ENCODE measurements around the gene TUBA8. TPM values are rescaled to one million over a fixed set of nuclear protein-coding genes. Genes with fewer than 3 reads are reported as not detected.
"Not testable (repeated sequence)": the region's sequence is repeated elsewhere in the genome, so short reads cannot be mapped to it uniquely, and the experiment has no call there.

The TUBA8 gene
- total RNA-seq, 1 experiment from 2014 or later = 1.9 TPM

GRCh38 chr22:18148293-18148965, 37.8 kb downstream of the TUBA8 start:
- TF ChIP-seq EZH2 (IDR thresholded peaks at IDR 0.05; ENCODE audit: low read length, unreplicated experiment) = no peak
- TF ChIP-seq CTCF (conservative IDR thresholded peaks at IDR 0.05; ENCODE audit: low read depth, low read length) = no peak
- no peak for TF ChIP-seq EZH2phosphoT487 (IDR thresholded peaks at IDR 0.05; ENCODE audit: borderline replicate concordance, low read length)
- Histone ChIP-seq H3F3A (ENCODE audit: low read length, unreplicated experiment) (no peaks in the 10 kb centered on the region), H3K9me3 (ENCODE audit: low read length) (no peaks in the 10 kb centered on the region), H3K4me1 (ENCODE audit: insufficient read depth, low read length) (peaks cover 5% of the 10 kb centered on the region; the same call in 1 of the 2 replicates), H3K27ac (ENCODE audit: low read length) (no peak overlapping the region), H3K4me2 (ENCODE audit: low read length) (no peak overlapping the region), H3K9me2 (replicated peaks; ENCODE audit: low read length) (no peaks in the 10 kb centered on the region), H4K20me1 (ENCODE audit: low read length) (no peaks in the 10 kb centered on the region), H3K9ac (ENCODE audit: low read length) (no peak overlapping the region), H3K4me3 (ENCODE audit: low read length) (no peak overlapping the region), H2AFZ (ENCODE audit: low read length) (no peak overlapping the region), H3K27me3 (ENCODE audit: low read length) (no peaks in the 10 kb centered on the region), H3K36me3 (ENCODE audit: low read depth, low read length) (no peaks in the 10 kb centered on the region), H3K79me2 (ENCODE audit: low read length) (no peaks in the 10 kb centered on the region)
- CTCF ChIA-PET = no interaction called here
- TSS peak; percentile 70 for BruUV-seq (replicated peaks)
- POLR2A ChIA-PET (ENCODE audit: unreplicated experiment) = no interaction called here
- intact Hi-C loops (cut with micrococcal nuclease) = no loop called here
- no peak for ATAC-seq
- no peak for DNase-seq

GRCh38 chr22:18152519-18152918, 41.9 kb downstream of the TUBA8 start:
- ChIA-PET CTCF (no interaction called here), POLR2A (ENCODE audit: unreplicated experiment) (interaction anchor here (0.6 kb wide), 1 partner anchor 16 kb away, joined by 4 read pairs; no protein-coding TSS in a partner anchor)
- ATAC-seq (no peak), DNase-seq (no peak)
- H3K4me3 ChIP-seq (ENCODE audit: low read length) = no peak overlapping the region
- TF ChIP-seq EZH2phosphoT487 (IDR thresholded peaks at IDR 0.05; ENCODE audit: borderline replicate concordance, low read length) (no peak), CTCF (conservative IDR thresholded peaks at IDR 0.05; ENCODE audit: low read depth, low read length) (no peak), EZH2 (IDR thresholded peaks at IDR 0.05; ENCODE audit: low read length, unreplicated experiment) (no peak)
- H3F3A ChIP-seq (ENCODE audit: low read length, unreplicated experiment) = no peaks in the 10 kb centered on the region
- no peak overlapping the region for H3K27ac ChIP-seq (ENCODE audit: low read length)
- intact Hi-C loops (cut with micrococcal nuclease) = no loop called here
- no peaks in the 10 kb centered on the region for H3K9me2 ChIP-seq (replicated peaks; ENCODE audit: low read length)
- no peaks in the 10 kb centered on the region for H3K9me3 ChIP-seq (ENCODE audit: low read length)
- no peaks in the 10 kb centered on the region for H3K79me2 ChIP-seq (ENCODE audit: low read length)
- BruUV-seq (replicated peaks) = no TSS peak
- H3K27me3 ChIP-seq (ENCODE audit: low read length) = no peaks in the 10 kb centered on the region
- no peaks in the 10 kb centered on the region for H4K20me1 ChIP-seq (ENCODE audit: low read length)
- no peak overlapping the region for H3K9ac ChIP-seq (ENCODE audit: low read length)
- no peak overlapping the region for H3K4me2 ChIP-seq (ENCODE audit: low read length)
- H3K36me3 ChIP-seq (ENCODE audit: low read depth, low read length) = no peaks in the 10 kb centered on the region
- peaks cover 8% of the 10 kb centered on the region for H3K4me1 ChIP-seq (ENCODE audit: insufficient read depth, low read length)
- H2AFZ ChIP-seq (ENCODE audit: low read length) = no peak overlapping the region

- no peak overlapping the region for H2AFZ ChIP-seq (ENCODE audit: low read length)
- no peaks in the 10 kb centered on the region for H3K79me2 ChIP-seq (ENCODE audit: low read length)
- no peaks in the 10 kb centered on the region for H3F3A ChIP-seq (ENCODE audit: low read length, unreplicated experiment)
- TF ChIP-seq EZH2phosphoT487 (IDR thresholded peaks at IDR 0.05; ENCODE audit: borderline replicate concordance, low read length) (no peak), CTCF (conservative IDR thresholded peaks at IDR 0.05; ENCODE audit: low read depth, low read length) (no peak), EZH2 (IDR thresholded peaks at IDR 0.05; ENCODE audit: low read length, unreplicated experiment) (no peak)
- no peak overlapping the region for H3K4me2 ChIP-seq (ENCODE audit: low read length)
- H3K27me3 ChIP-seq (ENCODE audit: low read length) = no peaks in the 10 kb centered on the region
- no peaks in the 10 kb centered on the region for H3K36me3 ChIP-seq (ENCODE audit: low read depth, low read length)
- DNase-seq (no peak), ATAC-seq (no peak)
- CTCF ChIA-PET = no interaction called here
- BruUV-seq (replicated peaks) = no TSS peak
- intact Hi-C loops (cut with micrococcal nuclease) = no loop called here
- POLR2A ChIA-PET (ENCODE audit: unreplicated experiment) = no interaction called here
- no peak overlapping the region for H3K9ac ChIP-seq (ENCODE audit: low read length)
- H3K9me3 ChIP-seq (ENCODE audit: low read length) = no peaks in the 10 kb centered on the region
- peaks cover 11% of the 10 kb centered on the region for H3K4me1 ChIP-seq (ENCODE audit: insufficient read depth, low read length)
- no peak overlapping the region for H3K4me3 ChIP-seq (ENCODE audit: low read length)
- no peak overlapping the region for H3K27ac ChIP-seq (ENCODE audit: low read length)
- no peaks in the 10 kb centered on the region for H4K20me1 ChIP-seq (ENCODE audit: low read length)
- H3K9me2 ChIP-seq (replicated peaks; ENCODE audit: low read length) = no peaks in the 10 kb centered on the region
These were observed 44.3 kb downstream of the TUBA8 start for GRCh38 chr22:18154821-18155390.

GRCh38 chr22:18155546-18155945, 44.9 kb downstream of the TUBA8 start:
- H3F3A ChIP-seq (ENCODE audit: low read length, unreplicated experiment); H3K4me3 ChIP-seq (ENCODE audit: low read length); ATAC-seq; BruUV-seq (replicated peaks); H3K27ac ChIP-seq (ENCODE audit: low read length); H3K9ac ChIP-seq (ENCODE audit: low read length); H4K20me1 ChIP-seq (ENCODE audit: low read length); H3K27me3 ChIP-seq (ENCODE audit: low read length); H3K4me2 ChIP-seq (ENCODE audit: low read length); H3K36me3 ChIP-seq (ENCODE audit: low read depth, low read length); CTCF ChIA-PET; DNase-seq; intact Hi-C loops (cut with micrococcal nuclease); POLR2A ChIA-PET (ENCODE audit: unreplicated experiment); H2AFZ ChIP-seq (ENCODE audit: low read length); H3K9me3 ChIP-seq (ENCODE audit: low read length); H3K9me2 ChIP-seq (replicated peaks; ENCODE audit: low read length); H3K79me2 ChIP-seq (ENCODE audit: low read length): not testable (repeated sequence)
- peaks cover 11% of the 10 kb centered on the region for H3K4me1 ChIP-seq (ENCODE audit: insufficient read depth, low read length)
